ENCODE results near the gene SMIM41. TPM values are rescaled to one million over a fixed set of nuclear protein-coding genes. Genes with fewer than 3 reads are reported as not detected.

SMIM41 gene
- total and polyA plus RNA-seq, 10 of the 15 experiments (the other 5 are each of a cell fraction or from before 2014, with no cell fraction given) = not detected

DNA sequence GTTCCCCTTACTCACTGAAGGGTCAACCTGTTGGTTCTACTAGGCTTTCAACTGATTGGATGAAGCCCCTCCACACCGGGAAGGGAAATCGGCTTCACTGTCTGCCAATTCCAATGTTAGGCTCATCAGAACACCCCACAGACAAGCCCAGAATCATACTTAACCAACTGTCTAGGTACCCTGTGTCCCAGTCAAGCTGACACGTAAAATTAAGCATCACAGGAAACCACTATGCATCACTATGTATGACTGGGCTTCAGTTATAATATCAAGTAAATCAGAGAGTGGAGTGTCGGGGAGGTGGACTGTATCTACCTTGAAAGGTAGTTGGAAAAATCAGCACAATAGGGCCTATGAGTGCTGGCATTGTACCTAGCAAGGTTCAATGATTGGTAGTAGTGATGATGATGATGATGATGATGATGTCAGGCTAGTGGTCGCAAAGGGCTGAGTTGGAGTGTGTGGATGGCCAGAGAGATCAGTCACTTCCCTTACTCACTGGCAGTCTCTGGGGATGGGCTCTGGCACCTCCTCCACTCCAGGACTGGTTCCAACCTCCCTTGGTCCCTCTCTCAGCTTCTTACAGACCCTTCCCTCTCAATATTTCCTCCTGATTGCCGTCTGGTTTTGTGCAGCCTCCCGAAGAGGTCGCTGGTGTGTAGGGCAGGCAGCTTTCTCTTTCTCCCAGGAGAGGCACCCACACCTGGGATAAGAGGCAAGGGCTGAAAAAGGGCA, 13.0 kb upstream of the SMIM41 start:
- 35% methylated on average over 8 of the region's 8 CpGs for WGBS (ENCODE audit: insufficient coverage, insufficient replicate concordance, low lambda C conversion rate, missing lambda C conversion rate)
- H3K9ac ChIP-seq (ENCODE audit: control insufficient read depth, insufficient read depth, low read length) = no peak overlapping the region
- no peak for DNase-seq (ENCODE audit: low read depth, low spot score)

DNA sequence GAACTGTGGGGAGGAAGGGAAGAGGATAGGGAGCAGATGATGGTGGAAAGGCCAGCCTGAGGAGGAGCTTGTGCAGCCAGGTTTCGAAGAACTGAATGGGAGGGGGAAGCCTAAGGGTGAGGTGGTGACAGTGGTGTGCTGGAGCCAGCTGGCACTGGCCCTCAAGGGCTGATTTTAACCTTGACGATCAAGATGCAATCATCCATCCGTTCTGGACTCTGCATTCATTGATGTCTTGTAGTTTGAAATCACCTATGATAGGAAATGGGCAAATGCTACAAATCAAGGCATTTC, 12.5 kb upstream of the SMIM41 start:
- intact Hi-C loops (cut with micrococcal nuclease; ENCODE audit: unreplicated experiment) = no loop called here
- ATAC-seq (no peak), DNase-seq (ENCODE audit: low read depth, low spot score) (no peak), FAIRE-seq (no peak)
- no peaks in the 10 kb centered on the region for H3K9me3 ChIP-seq (replicated peaks; ENCODE audit: control insufficient read depth, insufficient read depth, low read length)
- peaks cover 5% of the 10 kb centered on the region for H3K4me1 ChIP-seq (ENCODE audit: control insufficient read depth, insufficient read depth, low read length)
- H3K4me3 ChIP-seq = no peak overlapping the region
- ChIA-PET POLR2A (interaction anchor here (1.5 kb wide), 1 partner anchor 34 kb away, joined by 4 read pairs; no protein-coding TSS in a partner anchor), SMC1A (ENCODE audit: uncharacterized antibody, unreplicated experiment) (interaction anchor here (0.7 to 3.8 kb wide), 2 partner anchors 29 to 41 kb away, joined by 3 to 19 read pairs; no protein-coding TSS in a partner anchor), CTCF (interaction anchor here (0.7 to 15.1 kb wide), 7 partner anchors 13 to 87 kb away, joined by 3 to 208 read pairs (median 9); partner anchors contain the start of gene NR4A1), RAD21 (ENCODE audit: unreplicated experiment) (interaction anchor here (0.5 to 5.4 kb wide), 4 partner anchors 15 to 56 kb away, joined by 4 to 28 read pairs (median 19); no protein-coding TSS in a partner anchor)
- H4K20me1 ChIP-seq (ENCODE audit: control insufficient read depth, insufficient read depth) = no peaks in the 10 kb centered on the region
- H3K9ac ChIP-seq (ENCODE audit: control insufficient read depth, insufficient read depth, low read length) = no peak overlapping the region
- no peak overlapping the region for H3K27ac ChIP-seq (ENCODE audit: control insufficient read depth, insufficient read depth)
- no peaks in the 10 kb centered on the region; a peak in 2 of 4 replicates for H3K27me3 ChIP-seq (replicated peaks in 1 of 2; ENCODE audit: control insufficient read depth in 2 of 2, insufficient read depth in 2 of 2, low read length in 1 of 2)
- in situ Hi-C loops (cut with MboI) = no loop called here
- no peaks in the 10 kb centered on the region for H3K36me3 ChIP-seq (ENCODE audit: control insufficient read depth in 2 of 2, insufficient read depth in 2 of 2, low read length in 1 of 2)
- no TSS peak for BruUV-seq (replicated peaks)
- no peak overlapping the region for H3K4me2 ChIP-seq (ENCODE audit: control insufficient read depth, insufficient read depth)
- peaks cover 22% of the 10 kb centered on the region for H3K79me2 ChIP-seq (ENCODE audit: control insufficient read depth, insufficient read depth, low read length)
- H2AFZ ChIP-seq (ENCODE audit: control insufficient read depth, low read depth, low read length) = no peak overlapping the region
- WGBS (ENCODE audit: insufficient coverage, insufficient replicate concordance, low lambda C conversion rate, missing lambda C conversion rate) = 27% methylated on average over 3 of the region's 3 CpGs
- TF ChIP-seq SREBF1 (IDR thresholded peaks at IDR 0.05; ENCODE audit: low read length) = no peak
- no peak for TF ChIP-seq CHD2 (IDR thresholded peaks at IDR 0.05; ENCODE audit: borderline replicate concordance, low read depth, low read length)
- no peak for TF ChIP-seq CREM (IDR thresholded peaks at IDR 0.05; ENCODE audit: low read depth)
- TF ChIP-seq EED (IDR thresholded peaks at IDR 0.05; ENCODE audit: low read depth) = no peak
- TF ChIP-seq, protein P1, sequence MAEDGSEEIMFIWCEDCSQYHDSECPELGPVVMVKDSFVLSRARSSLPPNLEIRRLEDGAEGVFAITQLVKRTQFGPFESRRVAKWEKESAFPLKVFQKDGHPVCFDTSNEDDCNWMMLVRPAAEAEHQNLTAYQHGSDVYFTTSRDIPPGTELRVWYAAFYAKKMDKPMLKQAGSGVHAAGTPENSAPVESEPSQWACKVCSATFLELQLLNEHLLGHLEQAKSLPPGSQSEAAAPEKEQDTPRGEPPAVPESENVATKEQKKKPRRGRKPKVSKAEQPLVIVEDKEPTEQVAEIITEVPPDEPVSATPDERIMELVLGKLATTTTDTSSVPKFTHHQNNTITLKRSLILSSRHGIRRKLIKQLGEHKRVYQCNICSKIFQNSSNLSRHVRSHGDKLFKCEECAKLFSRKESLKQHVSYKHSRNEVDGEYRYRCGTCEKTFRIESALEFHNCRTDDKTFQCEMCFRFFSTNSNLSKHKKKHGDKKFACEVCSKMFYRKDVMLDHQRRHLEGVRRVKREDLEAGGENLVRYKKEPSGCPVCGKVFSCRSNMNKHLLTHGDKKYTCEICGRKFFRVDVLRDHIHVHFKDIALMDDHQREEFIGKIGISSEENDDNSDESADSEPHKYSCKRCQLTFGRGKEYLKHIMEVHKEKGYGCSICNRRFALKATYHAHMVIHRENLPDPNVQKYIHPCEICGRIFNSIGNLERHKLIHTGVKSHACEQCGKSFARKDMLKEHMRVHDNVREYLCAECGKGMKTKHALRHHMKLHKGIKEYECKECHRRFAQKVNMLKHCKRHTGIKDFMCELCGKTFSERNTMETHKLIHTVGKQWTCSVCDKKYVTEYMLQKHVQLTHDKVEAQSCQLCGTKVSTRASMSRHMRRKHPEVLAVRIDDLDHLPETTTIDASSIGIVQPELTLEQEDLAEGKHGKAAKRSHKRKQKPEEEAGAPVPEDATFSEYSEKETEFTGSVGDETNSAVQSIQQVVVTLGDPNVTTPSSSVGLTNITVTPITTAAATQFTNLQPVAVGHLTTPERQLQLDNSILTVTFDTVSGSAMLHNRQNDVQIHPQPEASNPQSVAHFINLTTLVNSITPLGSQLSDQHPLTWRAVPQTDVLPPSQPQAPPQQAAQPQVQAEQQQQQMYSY (CRISPR knock-in tag; IDR thresholded peaks at IDR 0.05) = no peak
- TF ChIP-seq, protein P2, sequence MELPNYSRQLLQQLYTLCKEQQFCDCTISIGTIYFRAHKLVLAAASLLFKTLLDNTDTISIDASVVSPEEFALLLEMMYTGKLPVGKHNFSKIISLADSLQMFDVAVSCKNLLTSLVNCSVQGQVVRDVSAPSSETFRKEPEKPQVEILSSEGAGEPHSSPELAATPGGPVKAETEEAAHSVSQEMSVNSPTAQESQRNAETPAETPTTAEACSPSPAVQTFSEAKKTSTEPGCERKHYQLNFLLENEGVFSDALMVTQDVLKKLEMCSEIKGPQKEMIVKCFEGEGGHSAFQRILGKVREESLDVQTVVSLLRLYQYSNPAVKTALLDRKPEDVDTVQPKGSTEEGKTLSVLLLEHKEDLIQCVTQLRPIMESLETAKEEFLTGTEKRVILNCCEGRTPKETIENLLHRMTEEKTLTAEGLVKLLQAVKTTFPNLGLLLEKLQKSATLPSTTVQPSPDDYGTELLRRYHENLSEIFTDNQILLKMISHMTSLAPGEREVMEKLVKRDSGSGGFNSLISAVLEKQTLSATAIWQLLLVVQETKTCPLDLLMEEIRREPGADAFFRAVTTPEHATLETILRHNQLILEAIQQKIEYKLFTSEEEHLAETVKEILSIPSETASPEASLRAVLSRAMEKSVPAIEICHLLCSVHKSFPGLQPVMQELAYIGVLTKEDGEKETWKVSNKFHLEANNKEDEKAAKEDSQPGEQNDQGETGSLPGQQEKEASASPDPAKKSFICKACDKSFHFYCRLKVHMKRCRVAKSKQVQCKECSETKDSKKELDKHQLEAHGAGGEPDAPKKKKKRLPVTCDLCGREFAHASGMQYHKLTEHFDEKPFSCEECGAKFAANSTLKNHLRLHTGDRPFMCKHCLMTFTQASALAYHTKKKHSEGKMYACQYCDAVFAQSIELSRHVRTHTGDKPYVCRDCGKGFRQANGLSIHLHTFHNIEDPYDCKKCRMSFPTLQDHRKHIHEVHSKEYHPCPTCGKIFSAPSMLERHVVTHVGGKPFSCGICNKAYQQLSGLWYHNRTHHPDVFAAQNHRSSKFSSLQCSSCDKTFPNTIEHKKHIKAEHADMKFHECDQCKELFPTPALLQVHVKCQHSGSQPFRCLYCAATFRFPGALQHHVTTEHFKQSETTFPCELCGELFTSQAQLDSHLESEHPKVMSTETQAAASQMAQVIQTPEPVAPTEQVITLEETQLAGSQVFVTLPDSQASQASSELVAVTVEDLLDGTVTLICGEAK (IDR thresholded peaks at IDR 0.05; ENCODE audit: borderline replicate concordance) = no peak
- no peak for TF ChIP-seq ESRRA (IDR thresholded peaks at IDR 0.05; ENCODE audit: low read length)

More for the DNA sequence above, 13.0 kb upstream of the SMIM41 start:
- peaks cover 5% of the 10 kb centered on the region for H3K4me1 ChIP-seq (ENCODE audit: control insufficient read depth, insufficient read depth, low read length)
- H3K9me3 ChIP-seq (replicated peaks; ENCODE audit: control insufficient read depth, insufficient read depth, low read length) = no peaks in the 10 kb centered on the region
- POLR2A ChIA-PET = interaction anchor here (1.5 kb wide), 1 partner anchor 34 kb away, joined by 4 read pairs; no protein-coding TSS in a partner anchor
- peaks cover 17% of the 10 kb centered on the region for H3K79me2 ChIP-seq (ENCODE audit: control insufficient read depth, insufficient read depth, low read length)
- no peak for ATAC-seq
- RAD21 ChIA-PET (ENCODE audit: unreplicated experiment) = interaction anchor here (0.5 to 5.4 kb wide), 4 partner anchors 16 to 56 kb away, joined by 4 to 28 read pairs (median 19); no protein-coding TSS in a partner anchor
- H3K4me2 ChIP-seq (ENCODE audit: control insufficient read depth, insufficient read depth) = no peak overlapping the region
- no peak for FAIRE-seq
- SMC1A ChIA-PET (ENCODE audit: uncharacterized antibody, unreplicated experiment) = interaction anchor here (0.7 to 3.8 kb wide), 2 partner anchors 29 to 41 kb away, joined by 3 to 19 read pairs; no protein-coding TSS in a partner anchor
- H4K20me1 ChIP-seq (ENCODE audit: control insufficient read depth, insufficient read depth) = no peaks in the 10 kb centered on the region
- H3K36me3 ChIP-seq (ENCODE audit: control insufficient read depth in 2 of 2, insufficient read depth in 2 of 2, low read length in 1 of 2) = no peaks in the 10 kb centered on the region
- no peaks in the 10 kb centered on the region; a peak in 2 of 4 replicates for H3K27me3 ChIP-seq (replicated peaks in 1 of 2; ENCODE audit: control insufficient read depth in 2 of 2, insufficient read depth in 2 of 2, low read length in 1 of 2)
- TF ChIP-seq RUNX3 (IDR thresholded peaks at IDR 0.05; ENCODE audit: low read length) (no peak), PAX5 (IDR thresholded peaks at IDR 0.05; ENCODE audit: borderline replicate concordance, low read depth, low read length) (no peak)
- CTCF ChIA-PET = interaction anchor here (0.7 to 15.1 kb wide), 6 partner anchors 15 to 86 kb away, joined by 3 to 208 read pairs (median 18); partner anchors contain the start of gene NR4A1
- in situ Hi-C loops (cut with MboI) = no loop called here
- no peak overlapping the region for H2AFZ ChIP-seq (ENCODE audit: control insufficient read depth, low read depth, low read length)
- H3K27ac ChIP-seq (ENCODE audit: control insufficient read depth, insufficient read depth) = no peak overlapping the region
- intact Hi-C loops (cut with micrococcal nuclease; ENCODE audit: unreplicated experiment) = no loop called here
- H3K4me3 ChIP-seq = no peak overlapping the region
- BruUV-seq (replicated peaks) = no TSS peak
